ENCODE results near the gene CCDC74B. TPM values are rescaled to one million over a fixed set of nuclear protein-coding genes. Genes with fewer than 3 reads are reported as not detected.

CCDC74B gene
- total RNA-seq = 7.5 and 9.8 TPM in 2 replicates

DNA sequence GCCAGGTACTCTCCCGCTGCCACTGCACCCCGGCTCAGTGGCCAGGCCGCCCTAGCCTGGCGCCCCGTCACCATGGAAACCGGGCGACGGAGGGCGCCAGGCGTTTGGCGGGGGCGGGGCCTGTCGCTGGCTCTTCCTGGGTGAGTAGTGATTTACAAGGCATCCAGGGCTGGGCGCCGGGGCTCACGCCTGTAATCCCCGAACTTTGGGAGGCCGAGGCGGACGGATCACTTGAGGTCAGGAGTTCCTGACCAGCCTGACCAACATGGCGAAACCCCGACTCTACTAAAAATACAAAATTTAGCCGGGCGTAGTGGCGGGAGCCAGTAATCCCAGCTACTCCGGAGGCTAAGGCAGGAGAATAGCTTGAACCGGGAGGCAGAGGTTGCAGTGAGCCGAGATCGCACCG lies at the start of gene CCDC74B:
Gene CCDC74B, minus strand, starts transcription at position 107 of the 409 bp plus-strand sequence. CDS start 116 bp downstream, outside the sequence.

DNA sequence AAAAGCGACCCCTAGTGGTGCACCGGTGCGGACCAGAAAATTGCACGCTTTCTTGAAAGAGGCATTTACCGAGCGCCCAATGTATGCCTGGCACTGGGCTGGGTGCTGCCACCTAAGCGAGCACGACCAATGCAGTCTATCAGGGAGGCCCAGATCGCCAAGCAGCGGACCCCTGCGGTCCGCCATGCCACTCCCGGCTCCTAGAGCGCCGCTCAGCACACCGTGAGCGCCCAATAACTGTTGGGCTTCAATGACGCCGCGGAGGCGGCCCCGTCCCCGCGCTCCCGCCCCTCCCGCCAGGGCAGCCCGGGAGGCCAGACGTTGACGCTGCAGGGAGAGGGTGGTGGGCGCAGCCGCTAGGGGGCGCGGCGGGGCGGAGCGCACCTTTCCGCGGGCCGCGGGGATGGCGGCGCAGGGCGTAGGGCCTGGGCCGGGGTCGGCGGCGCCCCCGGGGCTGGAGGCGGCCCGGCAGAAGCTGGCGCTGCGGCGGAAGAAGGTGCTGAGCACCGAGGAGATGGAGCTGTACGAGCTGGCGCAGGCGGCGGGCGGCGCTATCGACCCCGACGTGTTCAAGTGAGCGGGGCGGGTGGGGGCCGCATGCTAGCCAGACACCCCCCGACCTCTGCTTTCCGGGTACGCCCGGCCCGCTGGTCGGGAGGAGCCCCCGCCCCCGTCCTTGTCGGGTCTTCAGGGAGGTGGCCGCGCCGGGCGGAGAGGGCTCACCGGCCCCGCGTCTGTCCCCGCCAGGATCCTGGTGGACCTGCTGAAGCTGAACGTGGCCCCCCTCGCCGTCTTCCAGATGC lies 37.2 kb upstream of the CCDC74B start, which contains the start of gene MZT2B:
Gene MZT2B, plus strand, starts transcription at position 383 of the 803 bp plus-strand sequence. Its CDS starts 21 bp downstream, at position 404.

DNA sequence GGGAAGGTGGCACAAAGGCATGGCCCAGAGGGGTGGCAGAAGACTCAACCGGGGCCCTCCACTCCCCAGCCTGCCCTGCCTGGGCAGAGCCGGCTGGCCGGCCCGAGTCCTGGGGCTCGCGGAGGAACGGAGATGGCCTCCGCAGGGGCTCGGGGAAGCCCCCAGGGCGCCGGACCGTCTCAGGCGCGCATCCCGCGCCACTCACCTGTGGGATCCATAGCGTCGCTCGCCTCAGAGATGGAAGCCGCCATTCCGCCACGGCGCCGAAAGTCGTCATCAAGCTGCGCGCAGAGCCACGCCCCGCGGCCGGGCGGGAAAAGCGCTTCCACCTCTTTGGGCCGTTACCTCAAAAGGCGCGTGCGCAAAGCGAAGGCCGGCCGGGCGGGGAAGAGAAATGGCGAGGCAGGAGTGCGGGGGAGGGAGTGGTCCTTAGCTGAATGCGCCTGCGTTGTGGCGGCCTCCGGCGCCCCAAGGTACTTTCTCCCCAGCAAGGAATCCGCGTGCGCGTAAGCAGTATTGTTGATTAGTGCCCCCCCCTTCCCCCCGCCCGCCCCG lies 36.5 kb upstream of the CCDC74B start, which contains the start of gene SMPD4:
Gene SMPD4, minus strand, starts transcription at position 278 of the 555 bp plus-strand sequence. CDS start 5,010 bp downstream, outside the sequence.

DNA sequence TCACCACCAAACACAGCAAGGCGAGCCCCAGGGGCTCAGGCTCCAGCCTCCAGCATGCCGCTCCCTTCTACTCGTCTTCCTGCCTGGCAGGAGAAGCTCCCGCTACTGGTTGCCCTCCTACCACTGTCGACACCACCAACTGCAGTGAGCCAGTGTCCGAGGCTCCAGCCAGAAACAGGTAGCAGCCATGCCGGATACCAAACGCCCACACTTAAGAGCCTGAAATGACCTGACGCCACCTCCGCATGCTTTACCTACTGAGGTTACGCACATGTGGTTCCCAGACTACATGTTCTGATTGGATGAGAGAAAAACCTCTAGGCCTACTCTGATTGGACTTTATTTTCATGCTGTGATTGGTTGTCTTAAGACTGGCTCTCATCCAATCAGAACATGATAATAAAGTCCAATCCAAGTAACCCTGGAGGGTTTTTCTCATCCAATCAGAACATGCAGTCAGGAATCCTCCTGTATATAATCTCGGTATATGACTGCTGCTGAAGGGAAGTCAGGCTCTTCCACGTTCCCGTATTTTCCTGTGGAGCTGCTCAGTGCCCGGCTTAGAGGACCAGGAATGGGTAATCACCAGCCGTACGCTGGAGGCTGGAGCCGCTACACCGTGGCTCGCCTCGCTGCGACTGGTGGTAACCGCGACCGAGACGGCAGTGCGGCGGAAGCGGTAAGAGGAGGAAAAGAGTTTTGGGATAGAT lies 15.6 kb downstream of the CCDC74B start, which contains the start of gene POTEF:
Gene POTEF, minus strand, starts transcription at position 103 of the 710 bp plus-strand sequence. CDS start 8,707 bp downstream, outside the sequence.

Other genes with a start within 250 kb of the CCDC74B start
- gene RAB6C, start 165.4 kb downstream of the CCDC74B start, total RNA-seq = under 0.01 TPM in 1 of 2 replicates, not detected in the other
- gene POTEF, start 15.9 kb downstream of the CCDC74B start, total RNA-seq = 0.22 TPM in 1 of 2 replicates, not detected in the other
- gene SMPD4, start 36.5 kb upstream of the CCDC74B start, total RNA-seq = 12.7 and 18.9 TPM in 2 replicates
- 146 and 210 TPM in 2 replicates for gene MZT2B, start 37.1 kb upstream of the CCDC74B start, total RNA-seq
- not detected in 2 replicates for gene TUBA3E, start 53.3 kb upstream of the CCDC74B start, total RNA-seq
- gene IMP4, start 197.8 kb upstream of the CCDC74B start, total RNA-seq = 80.9 and 118 TPM in 2 replicates
- 11.0 and 16.0 TPM in 2 replicates for gene PTPN18, start 210.9 kb upstream of the CCDC74B start, total RNA-seq